Esophagus mucosa (tissue), 1 donor: ENCODE results near the gene ZNF394. TPM values are rescaled to one million over a fixed set of nuclear protein-coding genes. Genes with fewer than 3 reads are reported as not detected.

ENCODE experiments used
- ATAC-seq: fragments of 200-7000 bp; cut with Tn5 transposase; one replicate; pipeline ENCODE4 v1.9.1; 2020
- total RNA-seq: library from RNA; stranded (reverse); gene quantifications from one replicate; pipeline ENCODE4 v1.2.4, GENCODE V29; 2023
- donor health status: DM: yes; HTN: yes; CAD: no.

Gene ZNF394
- total RNA-seq, 1 donor from 2014 or later: 15.4 TPM

GRCh38 chr7:99490878-99491277 is 9.2 kb downstream of the ZNF394 start:
- no peak for ATAC-seq

DNA sequence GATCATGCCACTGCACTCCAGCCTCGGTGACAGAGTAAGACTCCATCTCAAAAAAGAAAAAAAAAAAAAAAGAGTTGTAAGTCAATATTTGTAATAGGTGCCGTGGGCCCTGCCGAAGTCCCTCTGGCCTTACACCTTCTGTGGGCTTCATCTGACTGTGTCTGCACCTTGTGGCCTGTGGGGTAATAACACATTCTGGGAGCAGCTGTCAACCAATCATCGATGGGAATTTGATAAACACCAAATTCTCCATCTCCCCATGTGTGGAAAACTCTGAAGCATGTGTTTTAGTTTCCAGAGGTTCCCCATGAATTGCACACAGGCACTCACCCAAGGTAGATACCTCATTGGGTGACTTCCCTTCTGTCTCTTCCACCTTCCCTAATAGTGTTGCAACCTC is 10.8 kb downstream of the ZNF394 start:
- ATAC-seq: peak; percentile 23

DNA sequence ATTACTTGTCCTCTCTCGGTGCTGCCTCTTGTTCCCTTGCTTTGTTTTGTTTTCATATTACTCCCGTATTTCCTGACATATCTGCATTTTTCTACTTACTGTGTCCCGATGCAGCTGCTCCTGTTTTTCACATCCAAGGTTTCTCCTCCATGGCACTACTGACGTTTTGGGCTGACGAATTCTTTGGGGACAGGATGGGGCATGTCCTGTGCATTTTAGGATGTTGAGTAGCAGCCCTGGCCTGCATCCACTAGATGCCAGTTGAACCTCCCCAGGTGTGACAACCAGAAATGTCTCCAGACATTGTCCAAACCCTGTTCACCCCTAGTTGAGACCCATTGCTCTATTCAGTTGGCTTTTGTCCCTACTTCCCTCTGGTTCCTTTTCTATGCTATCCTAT is 15.0 kb downstream of the ZNF394 start:
- peak; percentile 56 for ATAC-seq

GRCh38 chr7:99478464-99479440 is 21.3 kb downstream of the ZNF394 start:
- no peak for ATAC-seq

GRCh38 chr7:99476107-99476506 is 24.0 kb downstream of the ZNF394 start:
- ATAC-seq: no peak

GRCh38 chr7:99473315-99473596 is 26.8 kb downstream of the ZNF394 start:
- peak; percentile 45 for ATAC-seq

DNA sequence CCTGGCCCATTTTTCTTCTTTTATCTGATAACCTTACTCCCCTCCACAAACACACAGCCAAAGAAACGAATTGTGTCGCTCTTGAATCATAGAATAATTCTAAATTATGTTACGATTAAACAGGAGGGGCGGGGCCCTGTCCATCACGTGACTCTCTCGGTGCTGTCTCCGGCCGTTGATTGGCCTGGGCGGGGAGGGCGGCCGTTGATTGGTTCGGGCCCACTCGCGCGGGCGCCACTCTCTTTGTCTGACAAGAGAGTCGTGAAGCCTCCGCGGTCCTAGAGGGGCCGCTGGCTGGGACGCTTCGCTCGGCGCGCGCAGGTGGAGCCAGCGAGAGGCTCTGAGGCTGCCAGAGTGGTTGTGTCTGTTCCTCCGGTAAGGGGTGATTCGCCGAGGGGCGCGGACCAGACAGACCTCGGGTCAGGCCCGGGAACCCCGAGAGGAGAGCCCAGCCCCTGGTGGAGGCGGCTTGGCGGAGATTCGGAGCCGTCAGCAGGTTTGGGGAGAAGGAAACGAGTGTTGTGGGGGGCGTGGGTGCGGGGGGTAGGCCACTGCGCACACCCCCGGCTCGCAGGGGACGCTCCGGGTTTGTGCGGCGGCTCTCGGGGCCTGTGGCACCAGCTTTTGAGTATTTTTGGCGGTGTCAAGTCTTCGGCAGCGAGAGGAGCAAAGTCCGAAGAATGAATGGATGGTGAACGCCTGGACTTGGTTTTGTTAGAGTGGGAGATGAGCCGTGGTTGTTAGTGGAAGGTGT is 27.3 kb downstream of the ZNF394 start, which contains the start of gene ZNF789:
TSS of gene ZNF789 (plus strand) at position 330 of the 754 bp plus-strand sequence. CDS start 3,567 bp downstream, outside the sequence.
- ATAC-seq: peak; percentile 98

DNA sequence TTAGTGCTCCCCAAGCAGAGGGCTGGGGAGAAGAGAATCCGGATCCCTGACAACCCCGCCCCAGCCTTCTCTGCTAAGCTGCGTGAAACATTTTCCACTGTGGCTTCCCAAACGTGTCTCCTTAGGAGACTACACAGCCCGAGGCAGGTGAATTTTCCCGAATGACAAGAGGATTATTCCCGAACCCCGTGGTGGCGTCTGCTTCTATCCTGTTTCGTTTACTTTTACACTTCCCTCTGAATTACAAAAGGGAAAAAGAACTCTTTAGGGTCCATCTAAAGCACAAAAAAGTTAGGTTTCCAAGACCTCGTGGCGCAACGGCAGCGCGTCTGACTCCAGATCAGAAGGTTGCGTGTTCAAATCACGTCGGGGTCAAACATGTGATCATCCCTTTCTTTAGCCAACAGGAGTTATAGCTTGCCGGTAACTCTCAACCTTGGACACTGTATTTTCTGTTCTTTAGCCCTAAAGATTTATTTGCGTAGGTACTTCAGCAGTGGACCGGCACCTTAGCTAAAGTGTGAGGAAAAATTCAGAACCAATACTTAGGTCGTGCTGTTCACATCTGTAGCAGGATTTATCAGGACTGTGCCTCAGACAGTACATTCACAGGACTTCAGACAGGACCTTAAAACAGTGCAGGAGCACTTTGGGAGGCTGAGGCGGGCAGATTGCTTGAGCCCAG is 30.6 kb downstream of the ZNF394 start:
- no peak for ATAC-seq

GRCh38 chr7:99468336-99468918 is 31.7 kb downstream of the ZNF394 start:
- no peak for ATAC-seq

GRCh38 chr7:99465421-99465768 is 34.7 kb downstream of the ZNF394 start:
- ATAC-seq: peak; percentile 12

- ATAC-seq: no peak
These were observed 38.9 kb downstream of the ZNF394 start for GRCh38 chr7:99461221-99461620.

GRCh38 chr7:99460651-99461050 is 39.4 kb downstream of the ZNF394 start:
- ATAC-seq: no peak

DNA sequence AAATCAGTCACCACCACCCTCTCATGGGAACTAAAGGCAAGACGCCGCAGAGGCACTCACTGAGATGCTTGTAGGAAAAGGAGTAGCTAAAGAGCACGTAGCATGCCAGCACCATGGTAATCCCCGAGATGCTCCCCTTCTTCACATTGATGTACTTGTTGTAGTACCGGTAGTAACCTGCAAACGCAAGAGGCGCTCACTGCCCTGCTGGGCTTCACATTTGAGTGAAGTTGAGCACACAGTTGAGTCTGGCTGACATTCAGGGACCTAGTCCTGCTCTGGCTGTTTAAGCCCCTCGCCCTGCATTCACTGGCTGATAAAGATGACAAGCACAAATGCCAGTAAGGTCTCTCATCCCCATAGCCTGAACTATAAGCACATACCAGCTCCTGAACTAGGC is 41.0 kb downstream of the ZNF394 start:
- ATAC-seq: peak; percentile 20

GRCh38 chr7:99457650-99458493 is 42.2 kb downstream of the ZNF394 start:
- no peak for ATAC-seq

DNA sequence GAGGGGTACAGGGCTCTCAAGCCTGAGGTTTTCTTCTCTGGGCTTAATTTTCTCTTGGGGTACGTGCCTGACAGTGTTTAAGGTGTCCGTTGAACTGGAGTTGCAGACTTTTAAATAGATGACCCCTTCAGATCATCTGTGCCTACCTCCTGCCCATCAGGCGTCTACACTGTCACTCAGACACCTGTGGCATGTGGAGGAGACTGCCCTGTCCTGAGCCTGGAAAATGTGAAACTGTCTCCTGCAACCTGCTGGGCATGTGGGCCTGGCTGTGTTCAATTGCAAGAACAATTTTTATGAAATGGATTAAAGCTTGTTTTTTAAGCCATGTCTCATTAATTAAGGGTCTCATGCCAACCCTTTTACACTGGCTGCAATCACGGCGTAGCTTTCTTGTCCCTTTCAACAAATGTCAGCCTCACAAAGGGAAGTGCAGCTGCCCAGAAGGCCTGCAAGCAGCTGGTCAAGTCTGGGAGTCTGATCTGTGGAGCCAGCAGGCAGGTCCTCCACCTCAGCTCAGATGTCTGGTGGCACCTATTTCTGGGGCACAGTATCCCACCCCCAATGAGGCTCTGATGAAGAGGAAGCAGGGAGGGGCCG is 42.9 kb downstream of the ZNF394 start:
- no peak for ATAC-seq

GRCh38 chr7:99456288-99456687 is 43.8 kb downstream of the ZNF394 start:
- no peak for ATAC-seq

GRCh38 chr7:99455874-99456273 is 44.2 kb downstream of the ZNF394 start:
- no peak for ATAC-seq

GRCh38 chr7:99453105-99453504 is 47.0 kb downstream of the ZNF394 start:
- ATAC-seq: peak; percentile 78

- ATAC-seq: peak; percentile 23
These were observed 47.5 kb downstream of the ZNF394 start for GRCh38 chr7:99452541-99452940.

DNA sequence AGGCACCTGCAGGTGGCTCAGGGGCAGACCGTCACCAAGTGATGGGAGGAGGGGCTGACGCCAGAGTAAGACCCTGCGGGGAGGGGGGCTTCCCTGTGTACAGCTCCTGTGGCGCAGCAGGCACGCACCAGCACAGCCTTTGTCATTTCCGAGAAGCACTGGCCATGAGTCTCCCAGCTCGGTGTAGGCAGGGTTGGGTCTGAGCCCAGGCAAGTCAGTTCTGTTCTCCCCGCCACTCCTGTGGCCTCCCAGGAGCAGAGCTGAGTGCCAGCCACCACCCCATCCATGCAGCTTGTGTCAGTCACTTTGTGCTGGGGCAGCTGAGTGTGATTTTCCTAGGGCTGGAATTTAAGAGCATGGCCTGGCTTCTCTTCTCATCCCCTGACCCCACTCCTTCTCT is 48.1 kb downstream of the ZNF394 start:
- peak; percentile 53 for ATAC-seq

- ATAC-seq: no peak
These were observed 50.8 kb downstream of the ZNF394 start for GRCh38 chr7:99449326-99449725.
